PC-3 (cell line): Measurements from ENCODE around the gene RNLS. TPM values are rescaled to one million over a fixed set of nuclear protein-coding genes. Genes with fewer than 3 reads are reported as not detected.

Experiments
- ATAC-seq: fragments of 200-7000 bp; cut with Tn5 transposase; 2 replicates; pipeline ENCODE4 v1.9.1; 2020; ENCODE audit warnings: mild to moderate bottlenecking, moderate library complexity
- BruUV-seq: library from RNA; stranded (reverse); fragments of 400-500 nt; replicated peaks from 2 replicates; lab custom pipeline; 2021; lab: Mats Ljungman, UMichigan
- CTCF ChIA-PET: fragments of 300-600 bp; sonication (Branson Sonifier 250); formaldehyde crosslinking; loops from one replicate; lab custom pipeline; 2022; ENCODE audit warnings: antibody characterized with exemption; lab: Charles Lee
- POLR2A ChIA-PET: fragments of 300-600 bp; sonication (Branson Sonifier 250); formaldehyde crosslinking; loops from one replicate; lab custom pipeline; 2022; ENCODE audit warnings: antibody characterized with exemption; ENCODE audit not compliant: unreplicated experiment; lab: Charles Lee
- DNase-seq: peaks from one replicate; pipeline ENCODE4 v3.0.0-alpha.2; 2015
- H2AFZ ChIP-seq: fragments of 300-600 bp; sonication (generic); 2 replicates; pipeline ENCODE4 v1.6.0; 2016; ENCODE audit warnings: antibody characterized with exemption, low read length
- H3F3A ChIP-seq: fragments of 300-600 bp; sonication (generic); one replicate; pipeline ENCODE4 v1.6.0; 2017; ENCODE audit warnings: antibody characterized with exemption, low read length, control low read depth, mild to moderate bottlenecking; ENCODE audit not compliant: unreplicated experiment
- H3K27ac ChIP-seq: fragments of 300-600 bp; sonication (generic); 2 replicates; pipeline ENCODE4 v1.5.1; 2016; ENCODE audit warnings: mild to moderate bottlenecking, low read length
- H3K27me3 ChIP-seq: fragments of 300-600 bp; sonication (generic); 2 replicates; pipeline ENCODE4 v1.6.1; 2016; ENCODE audit warnings: low read length, mixed read lengths
- H3K36me3 ChIP-seq: fragments of 300-600 bp; sonication (generic); 2 replicates; pipeline ENCODE4 v1.6.1; 2016; ENCODE audit warnings: low read depth, mixed run types, low read length, mixed read lengths
- H3K4me1 ChIP-seq: fragments of 300-600 bp; sonication (generic); 2 replicates; pipeline ENCODE4 v1.5.1; 2016; ENCODE audit warnings: low read length; ENCODE audit not compliant: insufficient read depth
- H3K4me2 ChIP-seq: fragments of 300-600 bp; sonication (generic); 2 replicates; pipeline ENCODE4 v1.6.0; 2016; ENCODE audit warnings: low read length
- H3K4me3 ChIP-seq: fragments of 300-600 bp; sonication (generic); 2 replicates; pipeline ENCODE4 v1.5.1; 2016; ENCODE audit warnings: mild to moderate bottlenecking, low read length, mixed read lengths
- H3K79me2 ChIP-seq: fragments of 300-600 bp; sonication (generic); 2 replicates; pipeline ENCODE4 v1.6.1; 2017; ENCODE audit warnings: low read length, mixed read lengths
- H3K9ac ChIP-seq: fragments of 300-600 bp; sonication (generic); 2 replicates; pipeline ENCODE4 v1.6.0; 2016; ENCODE audit warnings: mild to moderate bottlenecking, low read length
- H3K9me2 ChIP-seq: fragments of 300-600 bp; sonication (generic); replicated peaks from 2 replicates; pipeline ENCODE4 v1.6.1; 2016; ENCODE audit warnings: mixed run types, low read length, mixed read lengths
- H3K9me3 ChIP-seq: fragments of 300-600 bp; sonication (generic); 2 replicates; pipeline ENCODE4 v1.6.1; 2016; ENCODE audit warnings: low read length, mixed read lengths
- H4K20me1 ChIP-seq: fragments of 300-600 bp; sonication (generic); 2 replicates; pipeline ENCODE4 v1.6.1; 2016; ENCODE audit warnings: low read length, mixed read lengths
- CTCF ChIP-seq: fragments of 300-600 bp; sonication (generic); conservative IDR thresholded peaks from 2 replicates; pipeline ENCODE4 v1.5.1; 2017; ENCODE audit warnings: antibody characterized with exemption, low read depth, mild to moderate bottlenecking, low read length
- EZH2 ChIP-seq: fragments of 300-600 bp; sonication (generic); IDR thresholded peaks from one replicate; pipeline ENCODE4 v1.6.1; 2017; ENCODE audit warnings: antibody characterized with exemption, mild to moderate bottlenecking, low read length; ENCODE audit not compliant: unreplicated experiment
- EZH2phosphoT487 ChIP-seq: fragments of 300-600 bp; sonication (generic); IDR thresholded peaks from 2 replicates; pipeline ENCODE4 v1.6.1; 2018; ENCODE audit warnings: mild to moderate bottlenecking, antibody characterized with exemption, low read length, borderline replicate concordance
- intact Hi-C: fragments of 100-400 bp; cut with micrococcal nuclease; formaldehyde crosslinking; loops from 2 replicates; pipeline ENCODE4 v1.9.0; 2023
- total RNA-seq: library from RNA; depleted of rRNA; stranded (reverse); fragments of >200 nt; gene quantifications from 2 replicates; pipeline ENCODE4 v1.2.3, GENCODE V29; 2014

RNLS gene
- total RNA-seq, 1 experiment from 2014 or later, result not detected

DNA sequence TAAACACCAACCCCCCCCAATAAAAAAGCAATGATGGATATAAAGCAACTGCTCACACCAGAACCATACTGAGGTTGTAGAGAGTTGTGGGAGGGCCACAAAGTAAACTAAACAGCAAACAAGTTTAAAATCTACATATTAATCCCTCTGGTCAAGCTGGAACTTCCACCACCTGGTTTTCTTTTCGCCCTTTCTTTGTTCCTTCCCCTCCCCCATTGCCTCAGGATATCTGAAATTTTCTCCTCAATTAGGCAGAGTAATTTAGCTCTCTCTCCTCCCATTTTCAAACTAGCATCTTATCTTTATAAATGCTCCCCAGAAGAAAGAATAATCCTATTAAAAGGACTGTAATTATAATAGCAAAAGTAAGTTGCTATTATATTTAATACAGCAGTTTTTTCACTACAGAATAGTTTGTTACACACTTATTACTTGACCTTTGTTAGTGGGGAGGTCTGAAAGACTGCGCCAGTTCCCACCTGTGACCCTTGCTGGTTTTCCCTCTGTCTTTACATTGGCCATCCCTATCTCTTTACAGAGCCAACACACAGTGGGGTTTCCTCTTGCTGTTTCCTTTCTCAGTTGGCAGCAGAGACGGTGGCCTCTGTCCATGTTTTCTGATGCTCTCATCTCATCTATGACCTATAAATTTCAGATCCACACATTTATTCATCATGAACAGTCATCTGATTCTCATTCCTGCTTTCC is 235.4 kb downstream of the RNLS start:
- no peak for TF ChIP-seq CTCF
- TF ChIP-seq EZH2phosphoT487, result no peak
- no peak for TF ChIP-seq EZH2
- H3F3A ChIP-seq, result no peaks in the 10 kb centered on the region
- DNase-seq, result no peak
- ChIA-PET POLR2A (no interaction called here), CTCF (no interaction called here)
- no peaks in the 10 kb centered on the region for H3K9me3 ChIP-seq
- H2AFZ ChIP-seq, result no peak overlapping the region
- no peak overlapping the region for H3K27ac ChIP-seq
- H3K4me3 ChIP-seq, result no peak overlapping the region
- no peaks in the 10 kb centered on the region for H4K20me1 ChIP-seq
- H3K9me2 ChIP-seq, result no peaks in the 10 kb centered on the region
- no peak for ATAC-seq
- no peaks in the 10 kb centered on the region for H3K27me3 ChIP-seq
- no peak overlapping the region for H3K4me2 ChIP-seq
- no peak overlapping the region for H3K9ac ChIP-seq
- no peaks in the 10 kb centered on the region for H3K4me1 ChIP-seq
- no peaks in the 10 kb centered on the region for H3K36me3 ChIP-seq
- intact Hi-C loops, result no loop called here
- H3K79me2 ChIP-seq, result no peaks in the 10 kb centered on the region
- BruUV-seq, result no TSS peak

DNA sequence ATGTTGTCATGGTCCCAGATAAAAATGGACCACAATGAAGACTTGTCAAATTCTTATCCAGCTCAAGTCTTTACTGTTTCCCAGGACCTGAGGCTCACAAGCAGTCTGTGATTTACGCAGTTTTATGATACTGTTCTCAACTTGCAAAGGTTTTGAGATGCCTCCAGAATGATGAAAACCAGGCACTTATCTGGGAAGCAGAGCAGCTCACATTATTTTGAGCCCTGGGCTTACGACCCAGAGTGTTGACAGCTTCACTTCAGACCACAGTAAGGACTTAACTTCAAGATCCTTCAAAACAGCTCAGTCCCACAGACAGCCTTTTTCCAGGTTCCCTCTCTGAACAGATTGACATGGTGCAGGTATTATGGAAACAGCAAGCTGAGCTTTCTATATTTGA is 236.1 kb downstream of the RNLS start:
- no peak for TF ChIP-seq CTCF
- TF ChIP-seq EZH2phosphoT487, result no peak
- no peak for TF ChIP-seq EZH2
- H3K4me3 ChIP-seq, result no peak overlapping the region
- H2AFZ ChIP-seq, result no peak overlapping the region
- ATAC-seq, result no peak
- no peaks in the 10 kb centered on the region for H3K9me3 ChIP-seq
- ChIA-PET POLR2A (no interaction called here), CTCF (no interaction called here)
- H3F3A ChIP-seq, result no peaks in the 10 kb centered on the region
- H3K9ac ChIP-seq, result no peak overlapping the region
- H3K27me3 ChIP-seq, result no peaks in the 10 kb centered on the region
- H3K36me3 ChIP-seq, result no peaks in the 10 kb centered on the region
- no TSS peak for BruUV-seq
- intact Hi-C loops, result no loop called here
- H3K9me2 ChIP-seq, result no peaks in the 10 kb centered on the region
- no peaks in the 10 kb centered on the region for H3K79me2 ChIP-seq
- H3K4me2 ChIP-seq, result no peak overlapping the region
- DNase-seq, result no peak
- no peak overlapping the region for H3K27ac ChIP-seq
- no peaks in the 10 kb centered on the region for H3K4me1 ChIP-seq
- no peaks in the 10 kb centered on the region for H4K20me1 ChIP-seq
